Calu3 (cell line): ENCODE measurements around the gene MTTP. TPM values are rescaled to one million over a fixed set of nuclear protein-coding genes. Genes with fewer than 3 reads are reported as not detected.

Experiments
- BruUV-seq: library from RNA; stranded (reverse); fragments of 400-500 nt; replicated peaks from 2 replicates; lab custom pipeline; 2021; lab: Mats Ljungman, UMichigan
- CTCF ChIA-PET: fragments of 300-600 bp; sonication (Branson Sonifier 250); formaldehyde crosslinking; loops from one replicate; lab custom pipeline; 2022; ENCODE audit warnings: antibody characterized with exemption; lab: Charles Lee
- DNase-seq: peaks from one replicate; pipeline ENCODE4 v3.0.0; 2022
- H3K27ac Mint-ChIP-seq: one replicate; pipeline ENCODE4 v1.8.0; 2022; ENCODE audit warnings: mixed read lengths; ENCODE audit not compliant: unreplicated experiment
- H3K27me3 Mint-ChIP-seq: one replicate; pipeline ENCODE4 v1.8.0; 2022; ENCODE audit warnings: mixed read lengths; ENCODE audit not compliant: unreplicated experiment
- H3K36me3 Mint-ChIP-seq: one replicate; pipeline ENCODE4 v1.8.0; 2022; ENCODE audit warnings: mild to moderate bottlenecking, moderate library complexity, mixed read lengths; ENCODE audit not compliant: insufficient read depth, unreplicated experiment
- H3K4me1 Mint-ChIP-seq: one replicate; pipeline ENCODE4 v1.8.0; 2022; ENCODE audit warnings: mild to moderate bottlenecking, low read depth, mixed read lengths; ENCODE audit not compliant: unreplicated experiment
- H3K4me3 Mint-ChIP-seq: one replicate; pipeline ENCODE4 v1.8.0; 2022; ENCODE audit warnings: mild to moderate bottlenecking, low read depth, moderate library complexity, mixed read lengths; ENCODE audit not compliant: unreplicated experiment
- H3K9me3 Mint-ChIP-seq: one replicate; pipeline ENCODE4 v1.8.0; 2022; ENCODE audit warnings: low read depth, mixed read lengths; ENCODE audit not compliant: unreplicated experiment
- CTCF ChIP-seq: fragments of 200-600 bp; IDR thresholded peaks from one replicate; pipeline ENCODE4 v1.8.0; 2022; ENCODE audit warnings: antibody characterized with exemption; ENCODE audit not compliant: unreplicated experiment
- intact Hi-C: fragments of 100-400 bp; cut with micrococcal nuclease; formaldehyde crosslinking; loops from one replicate; pipeline ENCODE4 v1.10.0; 2022; ENCODE audit not compliant: unreplicated experiment
- total RNA-seq: library from RNA; stranded (reverse); gene quantifications from 2 replicates; pipeline ENCODE4 v1.2.3, GENCODE V29; 2022

MTTP gene
- total RNA-seq, 1 experiment from 2014 or later = not detected

GRCh38 chr4:99665983-99666382 lies 91.4 kb downstream of the MTTP start:
- no peak overlapping the region for H3K4me3 Mint-ChIP-seq

GRCh38 chr4:99668472-99668871 lies 93.8 kb downstream of the MTTP start:
- Mint-ChIP-seq H3K4me3 (no peak overlapping the region), H3K9me3 (peaks cover 12% of the 10 kb centered on the region), H3K27ac (no peak overlapping the region), H3K4me1 (no peaks in the 10 kb centered on the region), H3K27me3 (no peaks in the 10 kb centered on the region), H3K36me3 (no peaks in the 10 kb centered on the region)
- TF ChIP-seq CTCF = no peak
- DNase-seq = no peak
- no TSS peak for BruUV-seq
- CTCF ChIA-PET = no interaction called here
- intact Hi-C loops = no loop called here

More at GRCh38 chr4:99665983-99666382, 91.4 kb downstream of the MTTP start:
- no TSS peak for BruUV-seq
- no peaks in the 10 kb centered on the region for H3K9me3 Mint-ChIP-seq
- TF ChIP-seq CTCF = no peak
- CTCF ChIA-PET = no interaction called here
- no peak for DNase-seq
- no peaks in the 10 kb centered on the region for H3K27me3 Mint-ChIP-seq
- intact Hi-C loops = no loop called here
- no peaks in the 10 kb centered on the region for H3K4me1 Mint-ChIP-seq
- H3K36me3 Mint-ChIP-seq = no peaks in the 10 kb centered on the region
- H3K27ac Mint-ChIP-seq = no peak overlapping the region

- no TSS peak for BruUV-seq
- H3K9me3 Mint-ChIP-seq = peaks cover 17% of the 10 kb centered on the region
- no peak for DNase-seq
- no peak for TF ChIP-seq CTCF
- H3K4me3 Mint-ChIP-seq = no peak overlapping the region
- H3K27ac Mint-ChIP-seq = no peak overlapping the region
- H3K27me3 Mint-ChIP-seq = no peaks in the 10 kb centered on the region
- intact Hi-C loops = no loop called here
- CTCF ChIA-PET = no interaction called here
- no peaks in the 10 kb centered on the region for H3K36me3 Mint-ChIP-seq
- H3K4me1 Mint-ChIP-seq = no peaks in the 10 kb centered on the region
Measured at GRCh38 chr4:99669084-99669483, 94.5 kb downstream of the MTTP start.

- Mint-ChIP-seq H3K9me3 (peaks cover 17% of the 10 kb centered on the region), H3K4me3 (no peak overlapping the region), H3K4me1 (no peaks in the 10 kb centered on the region), H3K27ac (no peak overlapping the region), H3K36me3 (no peaks in the 10 kb centered on the region), H3K27me3 (no peaks in the 10 kb centered on the region)
- CTCF ChIA-PET = no interaction called here
- intact Hi-C loops = no loop called here
- no peak for DNase-seq
- TF ChIP-seq CTCF = no peak
- BruUV-seq = no TSS peak
Measured at GRCh38 chr4:99670409-99671073, 95.9 kb downstream of the MTTP start.

Other genes with a start within 250 kb of the MTTP start
- 5.8 and 7.9 TPM in 2 replicates for gene ADH1C, start 222.1 kb upstream of the MTTP start, total RNA-seq
- gene ADH7, start 139.5 kb upstream of the MTTP start, total RNA-seq = not detected in 2 replicates
- gene C4orf17, start 63.8 kb upstream of the MTTP start, total RNA-seq = not detected in 2 replicates
- gene TRMT10A, start 10.8 kb upstream of the MTTP start, total RNA-seq = 2.6 and 2.9 TPM in 2 replicates
- gene C4orf54, start 83.0 kb downstream of the MTTP start, total RNA-seq = not detected in 2 replicates
- 25.9 and 30.6 TPM in 2 replicates for gene DAPP1, start 242.0 kb downstream of the MTTP start, total RNA-seq